NCI-H69 (cell line): ENCODE data around the gene RBM25.
"Not testable (repeated sequence)": the region's sequence is repeated elsewhere in the genome, so short reads cannot be mapped to it uniquely, and the experiment has no call there.

Experiments
- DNase-seq: peaks from one replicate; lab custom pipeline; 2025; lab: John Stamatoyannopoulos, UW

RBM25 gene

GRCh38 chr14:73058224-73058921 is at the start of gene RBM25:
TSS of gene RBM25 (plus strand) at chr14:73058534. CDS start at chr14:73071642, 13,108 bp downstream.
- peak; percentile 100 for DNase-seq

DNA sequence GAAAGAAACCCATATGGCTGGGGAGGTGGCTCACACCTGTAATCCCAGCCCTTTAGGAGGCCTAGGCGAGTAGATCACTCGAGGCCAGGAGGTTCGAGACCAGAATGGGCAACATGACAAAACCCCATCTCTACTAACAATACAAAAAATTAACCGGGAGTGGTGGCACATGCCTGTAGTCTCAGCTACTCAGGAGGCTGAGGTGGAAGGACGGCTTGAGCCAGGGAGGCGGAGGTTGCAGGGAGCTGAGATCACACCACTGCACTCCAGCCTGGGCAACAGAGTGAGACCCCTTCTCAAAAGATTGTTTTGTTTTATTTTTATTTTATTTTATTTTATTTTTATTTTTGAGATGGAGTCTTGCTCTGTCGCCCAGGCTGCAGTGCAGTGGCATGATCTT is 47.1 kb upstream of the RBM25 start:
- DNase-seq = not testable (repeated sequence)

GRCh38 chr14:73014105-73014504 is 44.2 kb upstream of the RBM25 start:
- no peak for DNase-seq

DNA sequence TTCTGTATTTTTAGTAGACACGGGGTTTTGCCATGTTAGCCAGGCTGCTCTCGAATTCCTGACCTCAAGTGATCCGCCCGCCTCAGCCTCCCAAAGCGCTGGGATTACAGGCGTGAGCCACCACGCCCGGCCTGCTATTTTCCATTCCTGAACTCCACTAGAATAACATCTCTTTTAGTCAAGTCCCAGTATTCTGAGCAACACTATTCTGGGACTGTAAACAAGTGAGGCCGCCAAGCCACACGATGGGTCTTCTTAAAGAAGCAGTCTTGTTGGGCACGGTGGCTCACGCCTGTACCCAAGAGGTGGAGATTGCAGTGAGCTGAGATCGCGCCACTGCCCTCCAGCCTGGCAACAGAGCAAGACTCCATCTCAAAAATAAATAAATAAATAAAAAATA is 42.8 kb upstream of the RBM25 start:
- not testable (repeated sequence) for DNase-seq

DNA sequence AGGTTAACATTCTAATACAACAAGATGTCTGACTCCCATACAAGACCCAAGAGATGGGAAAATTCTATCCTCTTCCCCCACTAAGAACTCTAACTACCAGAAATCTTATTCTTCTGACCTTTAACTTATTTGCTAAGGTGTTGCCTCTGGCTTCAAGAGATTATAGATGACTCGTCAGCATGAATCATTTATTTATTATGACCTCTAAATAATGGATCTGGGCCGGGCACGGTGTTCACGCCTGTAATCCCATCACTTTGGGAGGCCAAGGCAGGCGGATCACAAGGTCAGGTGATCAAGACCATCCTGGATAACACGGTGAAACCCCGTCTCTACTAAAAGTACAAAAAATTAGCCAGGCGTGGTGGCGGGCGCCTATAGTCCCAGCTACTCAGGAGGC is 42.3 kb upstream of the RBM25 start:
- DNase-seq = not testable (repeated sequence)

- DNase-seq = no peak
These were observed 36.3 kb upstream of the RBM25 start for GRCh38 chr14:73022051-73022450.

- no peak for DNase-seq
These were observed 32.8 kb upstream of the RBM25 start for GRCh38 chr14:73025544-73025943.

DNA sequence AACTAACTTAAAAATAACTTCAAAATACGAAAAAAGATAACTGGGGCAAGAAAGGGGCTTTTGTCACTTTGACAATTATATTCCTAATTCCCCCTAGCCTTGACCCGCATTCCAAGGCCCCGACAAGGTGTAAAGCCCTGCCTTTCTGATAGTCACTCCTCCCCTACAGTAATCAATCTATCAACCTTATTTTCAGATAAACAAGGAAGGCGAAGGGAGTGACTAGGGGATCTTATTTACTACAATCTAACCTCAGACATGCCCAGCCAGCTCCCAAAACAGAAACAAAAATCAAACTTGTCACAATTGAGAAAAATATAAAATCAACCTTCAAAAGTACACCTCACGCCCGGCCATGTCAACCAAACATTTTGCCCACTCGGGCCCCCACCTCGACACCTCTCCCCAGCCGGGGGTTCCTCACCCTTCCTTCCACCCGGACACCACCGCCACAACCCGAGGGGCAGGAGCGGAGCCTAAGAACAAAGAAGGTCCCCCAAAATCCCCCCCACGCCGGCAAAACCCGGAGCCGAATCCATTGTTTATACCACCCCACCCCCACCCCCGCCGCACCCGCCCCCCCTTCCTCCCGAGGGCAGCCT is 32.0 kb upstream of the RBM25 start:
- no peak for DNase-seq

DNA sequence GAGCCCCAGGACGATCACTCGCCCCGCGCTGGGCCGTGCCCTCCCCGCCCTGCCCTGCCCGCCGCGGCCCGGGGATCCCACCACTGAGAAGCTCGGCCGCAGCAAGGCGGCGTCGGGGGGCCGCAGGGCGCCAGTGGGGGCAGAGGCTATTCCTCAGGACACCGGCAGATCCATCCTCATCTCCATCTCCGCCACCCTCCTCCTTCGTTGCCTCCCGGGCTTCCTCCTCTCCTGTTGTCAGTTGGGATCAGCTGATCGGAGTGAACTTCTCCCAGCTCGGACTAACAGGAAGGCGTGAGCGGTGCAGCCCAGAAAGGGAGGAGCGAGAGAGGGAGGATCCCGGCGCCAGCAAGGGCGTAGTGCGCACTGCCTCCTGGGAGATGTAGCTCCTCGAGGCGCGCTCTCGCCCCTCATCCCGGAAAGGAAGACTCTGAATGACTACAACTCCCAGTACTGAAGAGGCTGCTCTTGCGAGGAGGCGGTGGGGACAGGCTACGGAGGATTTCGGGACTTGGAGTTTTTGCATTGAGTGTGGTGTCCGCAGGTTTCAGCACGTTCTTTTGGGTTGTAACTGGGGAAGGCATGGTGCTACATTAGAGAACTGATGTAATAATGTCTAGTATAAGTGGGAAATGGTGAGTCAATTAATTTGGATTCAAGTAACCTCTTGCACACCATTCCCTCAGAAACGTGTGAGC is 31.3 kb upstream of the RBM25 start, which contains the start of gene ZFYVE1:
Gene ZFYVE1 (minus strand): TSS at position 262 of the 698 bp plus-strand sequence. CDS start 2,598 bp downstream, outside the sequence.
- DNase-seq = peak; percentile 99

DNA sequence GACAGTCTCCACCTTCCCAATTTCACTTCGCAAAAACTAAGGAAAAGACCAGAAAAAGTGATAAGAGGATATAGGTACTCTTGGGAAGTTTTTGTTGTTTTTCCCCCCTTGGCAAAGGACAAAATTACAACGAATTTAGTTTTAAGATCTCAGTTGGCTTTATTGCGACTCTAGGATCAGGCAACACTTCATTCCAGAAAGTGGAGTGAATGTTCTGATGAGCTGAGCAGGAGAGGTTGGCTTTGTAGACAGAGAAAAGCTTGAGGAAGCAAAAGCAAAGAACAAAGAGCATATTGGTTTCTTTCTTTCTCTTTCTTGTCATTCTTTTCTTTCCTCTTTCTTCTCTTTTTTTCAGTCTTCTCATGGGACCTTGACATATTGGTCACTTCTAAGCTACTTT is 30.8 kb upstream of the RBM25 start:
- DNase-seq = peak; percentile 36

GRCh38 chr14:73027984-73028383 is 30.4 kb upstream of the RBM25 start:
- no peak for DNase-seq

DNA sequence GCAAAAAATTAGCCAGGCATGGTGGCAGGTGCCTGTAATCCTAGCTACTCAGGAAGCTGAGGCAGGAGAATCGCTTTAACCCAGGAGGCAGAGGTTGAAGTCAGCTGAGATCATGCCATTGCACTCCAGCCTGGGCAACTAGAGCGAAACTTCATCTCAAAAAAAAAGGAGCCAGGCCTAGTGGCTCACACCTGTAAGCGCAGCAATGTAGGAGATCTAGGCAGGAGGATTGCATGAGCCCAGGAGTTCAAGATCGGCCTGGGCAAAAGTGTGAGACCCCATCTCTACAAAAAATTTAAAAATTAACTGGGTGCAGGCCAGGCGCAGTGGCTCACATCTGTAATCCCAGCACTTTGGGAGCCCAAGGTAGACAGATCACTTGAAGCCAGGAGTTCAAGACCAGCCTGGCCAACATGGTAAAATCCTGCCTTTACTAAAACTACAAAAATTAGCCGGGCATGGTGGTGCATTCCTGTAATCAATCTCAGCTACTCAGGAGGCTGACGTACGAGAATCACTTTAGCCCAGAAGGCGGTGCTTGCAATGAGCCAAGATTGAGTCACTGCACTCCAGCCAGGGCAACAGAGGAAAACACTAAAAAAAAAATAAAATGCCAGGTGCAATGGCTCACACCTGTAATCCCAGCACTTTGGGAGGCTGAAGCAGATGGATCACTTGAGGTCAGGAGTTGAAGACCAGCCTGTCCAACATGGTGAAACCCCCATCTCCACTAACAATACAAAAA is 21.5 kb upstream of the RBM25 start:
- DNase-seq = not testable (repeated sequence)

GRCh38 chr14:73047808-73048207 is 10.5 kb upstream of the RBM25 start:
- peak; percentile 33 for DNase-seq

- no peak for DNase-seq
These were observed 8.9 kb upstream of the RBM25 start for GRCh38 chr14:73049428-73049827.

DNA sequence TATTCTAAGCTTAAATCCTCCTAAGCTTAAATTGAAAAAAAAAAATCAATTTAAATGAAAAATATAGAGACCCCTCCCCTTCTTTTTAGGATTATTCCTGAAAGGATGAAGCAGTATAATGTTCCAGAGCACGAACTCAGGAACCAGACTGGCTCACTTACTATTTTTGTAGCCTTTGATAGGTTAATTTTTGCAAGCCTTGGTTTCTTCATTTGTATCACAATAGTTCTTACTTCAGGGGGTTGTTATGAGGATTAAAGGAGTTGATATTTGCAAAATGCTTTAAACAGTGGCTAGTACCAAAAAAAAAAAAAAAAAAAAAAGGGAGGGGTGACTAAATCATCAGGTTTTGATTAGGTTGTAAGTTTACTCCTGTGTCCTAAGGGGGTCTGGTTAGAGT is 3.1 kb upstream of the RBM25 start:
- no peak for DNase-seq

DNA sequence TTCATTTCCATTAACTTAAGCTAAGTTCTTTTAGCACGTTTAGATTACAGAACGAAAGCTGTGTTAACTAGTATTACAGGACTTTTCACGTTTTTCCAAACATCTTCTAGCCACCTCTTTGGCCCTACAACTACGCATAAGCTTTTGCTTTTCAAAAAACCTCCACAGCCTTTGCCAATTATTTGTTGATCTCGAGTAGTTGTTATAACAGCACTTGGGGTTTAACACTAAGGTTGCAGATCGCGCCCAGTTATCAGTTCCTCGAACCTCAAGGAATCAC is 450 bp upstream of the RBM25 start:
- no peak for DNase-seq

DNA sequence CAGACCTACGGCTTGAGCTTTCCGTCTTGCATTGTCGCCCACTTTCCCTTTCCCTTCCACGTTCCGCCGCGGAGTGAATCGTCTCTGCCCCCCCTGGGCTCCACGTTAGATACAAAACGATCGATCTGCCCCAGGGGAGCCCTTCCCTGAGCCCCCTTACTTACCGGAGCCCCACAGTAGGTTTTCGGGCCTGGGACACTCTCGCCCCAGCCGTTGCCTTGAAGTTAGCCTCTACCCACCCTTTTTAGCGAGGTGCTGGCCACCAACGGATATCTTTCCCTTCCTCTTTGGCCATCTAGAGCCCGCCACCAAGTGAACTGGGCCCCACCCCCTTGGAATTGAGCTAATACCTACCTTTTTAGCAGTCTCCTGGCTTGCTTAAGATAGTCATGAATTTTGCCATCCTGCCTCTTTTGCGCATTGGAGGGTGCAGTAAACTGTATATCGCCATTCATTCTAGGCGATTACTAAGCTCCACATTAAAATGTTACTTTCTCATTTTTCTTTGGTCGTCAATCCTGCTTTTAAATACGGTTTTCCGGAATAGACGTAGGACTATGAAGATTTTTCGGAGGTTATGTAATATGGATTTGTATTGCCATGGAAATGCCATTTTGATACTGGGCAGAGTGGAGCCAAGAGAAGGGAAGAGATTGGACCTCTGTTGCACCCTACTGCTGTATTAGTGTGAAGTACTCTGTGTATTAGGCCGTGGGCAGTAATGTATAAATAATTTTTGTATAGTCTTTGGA is 764 bp downstream of the RBM25 start:
- DNase-seq = peak; percentile 69

DNA sequence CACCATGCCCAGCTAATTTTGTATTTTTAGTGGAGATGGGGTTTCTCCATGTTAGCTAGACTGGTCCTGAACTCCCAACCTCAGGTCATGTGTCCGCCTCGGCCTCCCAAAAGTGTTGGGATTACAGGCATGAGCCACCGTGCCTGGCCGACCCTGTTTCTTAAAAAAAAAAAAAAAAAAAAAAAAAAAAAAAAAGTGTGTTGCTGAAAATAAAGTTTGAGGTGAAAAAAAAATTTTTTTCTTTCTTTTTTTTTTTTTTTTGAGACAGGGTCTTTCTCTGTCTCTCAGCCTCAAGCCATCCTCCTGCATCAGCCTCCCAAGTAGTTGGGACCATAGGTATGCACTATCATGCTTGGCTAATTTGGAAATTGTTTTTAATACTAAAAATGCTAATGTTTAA is 11.3 kb downstream of the RBM25 start:
- DNase-seq = no peak

- DNase-seq = no peak
These were observed 32.7 kb downstream of the RBM25 start for GRCh38 chr14:73091044-73091443.

- DNase-seq = no peak
These were observed 39.1 kb downstream of the RBM25 start for GRCh38 chr14:73097421-73097820.

- DNase-seq = no peak
These were observed 42.0 kb downstream of the RBM25 start for GRCh38 chr14:73100334-73100733.
